Transverse colon (tissue), 3 donors: Measurements from ENCODE around the gene CERT1.

Experiments used
- POLR2A ChIP-seq: fragments of 450-650 bp; IDR thresholded peaks from one replicate; pipeline ENCODE4 v1.6.1; 2016; ENCODE audit warnings: antibody characterized with exemption, mild to moderate bottlenecking, moderate library complexity
- TF ChIP-seq, protein P1 (sequence below), 5 experiments: fragments of 200-600 bp in 3 of 5; fragments of 450-650 bp in 2 of 5; sonication (generic) in 3 of 5; IDR thresholded peaks; 1 replicate in 2 of 5; 2 replicates in 3 of 5; pipeline ENCODE4 v1.5.1; 2016 to 2017; ENCODE audit warnings: antibody characterized with exemption in 5 of 5, inconsistent platforms in 3 of 5, mild to moderate bottlenecking in 2 of 5, moderate library complexity in 1 of 5

DNA sequence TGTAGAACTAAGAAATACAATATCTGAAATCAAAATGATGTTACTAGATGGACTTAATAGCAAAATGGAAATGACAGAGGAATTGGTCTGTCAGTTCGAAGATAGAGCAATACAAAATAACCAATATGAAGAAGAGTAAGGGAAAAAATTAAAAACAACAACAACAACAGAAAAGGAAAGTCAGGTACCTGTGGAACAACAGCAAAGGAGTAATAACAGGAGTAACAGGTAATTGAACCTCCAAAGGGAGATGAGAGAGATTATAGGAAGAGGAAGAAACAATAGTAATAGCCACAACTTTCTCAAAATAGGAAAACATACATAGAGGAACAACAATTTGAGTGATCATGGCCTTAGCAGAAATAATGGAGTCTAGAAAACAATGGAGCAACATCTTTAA lies 13.9 kb upstream of the CERT1 start:
- TF ChIP-seq POLR2A = no peak
- TF ChIP-seq, protein P1, sequence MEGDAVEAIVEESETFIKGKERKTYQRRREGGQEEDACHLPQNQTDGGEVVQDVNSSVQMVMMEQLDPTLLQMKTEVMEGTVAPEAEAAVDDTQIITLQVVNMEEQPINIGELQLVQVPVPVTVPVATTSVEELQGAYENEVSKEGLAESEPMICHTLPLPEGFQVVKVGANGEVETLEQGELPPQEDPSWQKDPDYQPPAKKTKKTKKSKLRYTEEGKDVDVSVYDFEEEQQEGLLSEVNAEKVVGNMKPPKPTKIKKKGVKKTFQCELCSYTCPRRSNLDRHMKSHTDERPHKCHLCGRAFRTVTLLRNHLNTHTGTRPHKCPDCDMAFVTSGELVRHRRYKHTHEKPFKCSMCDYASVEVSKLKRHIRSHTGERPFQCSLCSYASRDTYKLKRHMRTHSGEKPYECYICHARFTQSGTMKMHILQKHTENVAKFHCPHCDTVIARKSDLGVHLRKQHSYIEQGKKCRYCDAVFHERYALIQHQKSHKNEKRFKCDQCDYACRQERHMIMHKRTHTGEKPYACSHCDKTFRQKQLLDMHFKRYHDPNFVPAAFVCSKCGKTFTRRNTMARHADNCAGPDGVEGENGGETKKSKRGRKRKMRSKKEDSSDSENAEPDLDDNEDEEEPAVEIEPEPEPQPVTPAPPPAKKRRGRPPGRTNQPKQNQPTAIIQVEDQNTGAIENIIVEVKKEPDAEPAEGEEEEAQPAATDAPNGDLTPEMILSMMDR (IDR thresholded peaks at IDR 0.05) = no peak
